Mesodermal cell (in vitro differentiated cells): Measurements from ENCODE around the gene ETS1.

ENCODE experiments used
- H3K27ac ChIP-seq: 2 replicates; pipeline ENCODE4 v1.7.0; 2013; ENCODE audit warnings: mild to moderate bottlenecking, low read depth, low read length, moderate library complexity; ENCODE audit not compliant: severe bottlenecking
- H3K36me3 ChIP-seq: 2 replicates; pipeline ENCODE4 v1.7.1; 2013; ENCODE audit warnings: mild to moderate bottlenecking, low read length, moderate library complexity; ENCODE audit not compliant: control insufficient read depth, insufficient read depth
- H3K4me1 ChIP-seq: one replicate; pipeline ENCODE4 v1.7.1; 2013; ENCODE audit warnings: mild to moderate bottlenecking, low read length; ENCODE audit not compliant: insufficient read depth, control insufficient read depth, poor library complexity, severe bottlenecking
- H3K4me3 ChIP-seq: 2 replicates; pipeline ENCODE4 v1.7.0; 2013; ENCODE audit warnings: low read length, control low read depth, mild to moderate bottlenecking; ENCODE audit not compliant: insufficient read depth, poor library complexity, severe bottlenecking; ENCODE audit errors: extremely low read depth
- H3K9me3 ChIP-seq: 2 replicates; pipeline ENCODE4 v1.7.1; 2013; ENCODE audit warnings: mild to moderate bottlenecking, low read length, moderate library complexity; ENCODE audit not compliant: control insufficient read depth
- WGBS, 2 experiments: methylation state at CpG; one replicate each; pipeline ENCODE4 v1.1.5; 2013; ENCODE audit warnings: missing lambda C conversion rate in 2 of 2; ENCODE audit not compliant: insufficient coverage in 2 of 2; 5-methylcytosine and 5-hydroxymethylcytosine counted together

ETS1 gene

DNA sequence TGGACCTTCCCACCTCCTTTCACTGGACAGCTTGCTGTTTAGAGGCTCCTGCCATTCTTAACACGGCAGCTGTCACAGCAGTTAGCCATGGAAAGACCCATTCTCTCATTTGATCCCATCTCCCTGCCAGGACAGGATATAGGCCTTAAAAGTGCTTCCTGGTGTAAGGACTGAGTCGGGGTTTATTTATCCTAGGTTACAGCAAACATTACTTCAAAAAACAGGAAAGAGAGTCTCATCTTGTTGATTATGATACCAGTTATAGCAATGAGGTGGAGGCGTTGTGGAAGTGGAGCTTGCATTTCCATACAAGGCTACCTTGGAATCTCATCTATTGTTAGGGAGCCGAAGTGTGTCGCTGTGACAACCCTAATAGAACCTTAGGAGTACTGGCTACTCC, 17.4 kb upstream of the ETS1 start:
- 59 to 83% methylated on average over 2 of the region's 5 CpGs for WGBS, 2 experiments
- Histone ChIP-seq H3K9me3 (no peaks in the 10 kb centered on the region), H3K4me1 (peaks cover 10% of the 10 kb centered on the region), H3K27ac (peak overlapping the region; percentile 26), H3K4me3 (no peak overlapping the region), H3K36me3 (no peaks in the 10 kb centered on the region)

DNA sequence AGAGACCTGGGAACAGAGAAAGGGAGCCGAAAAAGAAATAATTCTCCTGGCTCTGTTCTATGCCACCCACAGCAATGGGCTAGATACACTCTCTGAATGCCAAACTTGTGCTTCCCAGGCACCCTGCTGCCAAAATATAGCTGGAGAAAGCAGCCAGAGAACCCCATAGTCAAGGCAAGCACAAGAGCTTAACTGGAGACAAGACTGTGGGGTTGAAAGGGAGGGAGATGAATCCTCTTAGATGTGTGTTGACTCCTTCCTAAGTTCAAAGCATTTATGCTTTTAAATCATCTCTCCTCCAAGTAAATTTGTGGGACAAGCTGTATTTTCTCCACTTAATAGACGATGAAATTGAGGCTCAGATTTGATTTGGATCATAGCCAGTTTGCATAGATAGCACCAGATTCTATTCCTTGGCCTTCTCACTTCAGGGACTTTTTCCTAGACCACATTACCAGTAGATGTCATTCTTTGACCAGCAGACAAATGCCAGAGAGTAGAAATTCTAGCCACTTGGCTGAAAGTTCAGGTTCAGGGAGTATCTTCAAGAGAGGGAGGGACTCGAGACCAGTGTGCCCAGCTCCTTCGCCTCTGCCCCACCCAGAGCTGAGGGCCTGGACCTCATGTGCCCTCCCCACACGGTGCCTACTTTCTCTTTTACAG, 16.5 kb upstream of the ETS1 start:
- 87 to 92% methylated on average over 3 to 5 of the region's 5 CpGs for WGBS, 2 experiments
- Histone ChIP-seq H3K36me3 (no peaks in the 10 kb centered on the region), H3K4me1 (peaks cover 8% of the 10 kb centered on the region), H3K9me3 (no peaks in the 10 kb centered on the region), H3K27ac (no peak overlapping the region), H3K4me3 (no peak overlapping the region)

DNA sequence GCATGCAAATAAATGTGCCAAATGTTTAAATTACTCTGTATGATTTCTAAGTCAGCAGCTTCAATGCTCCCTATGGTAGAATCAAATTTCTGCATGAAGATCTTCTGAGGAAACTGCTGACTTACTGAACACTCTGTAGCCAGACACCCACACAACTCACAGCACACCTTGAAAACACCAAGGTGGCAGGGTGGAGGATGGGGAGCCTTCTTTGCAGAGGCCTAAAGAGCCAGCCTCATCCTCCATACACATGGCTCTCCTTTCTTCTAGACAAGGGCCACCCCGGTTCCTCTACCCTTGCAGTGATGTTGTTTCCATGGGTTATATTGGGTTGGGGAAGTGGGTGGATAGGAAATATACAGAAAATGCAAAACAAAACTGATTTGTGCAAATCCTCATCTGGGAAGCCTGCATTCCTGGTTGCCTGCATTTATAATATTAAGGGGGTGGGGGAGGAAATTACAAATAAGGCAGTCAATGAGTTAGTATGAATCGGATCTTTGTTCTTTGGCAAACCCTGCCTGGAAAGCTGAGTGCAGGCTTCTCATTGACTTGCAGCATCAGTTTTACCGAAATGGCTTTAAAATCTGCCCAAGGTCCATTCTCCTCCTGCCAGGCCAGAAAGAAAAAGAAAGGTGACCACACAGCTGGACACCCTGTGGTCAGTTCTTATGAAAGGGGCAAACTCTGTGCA, 15.8 kb upstream of the ETS1 start:
- Histone ChIP-seq H3K4me1 (peaks cover 8% of the 10 kb centered on the region), H3K9me3 (no peaks in the 10 kb centered on the region), H3K4me3 (no peak overlapping the region), H3K36me3 (no peaks in the 10 kb centered on the region), H3K27ac (no peak overlapping the region)
- 91 to 100% methylated on average over 1 to 2 of the region's 3 CpGs for WGBS, 2 experiments

DNA sequence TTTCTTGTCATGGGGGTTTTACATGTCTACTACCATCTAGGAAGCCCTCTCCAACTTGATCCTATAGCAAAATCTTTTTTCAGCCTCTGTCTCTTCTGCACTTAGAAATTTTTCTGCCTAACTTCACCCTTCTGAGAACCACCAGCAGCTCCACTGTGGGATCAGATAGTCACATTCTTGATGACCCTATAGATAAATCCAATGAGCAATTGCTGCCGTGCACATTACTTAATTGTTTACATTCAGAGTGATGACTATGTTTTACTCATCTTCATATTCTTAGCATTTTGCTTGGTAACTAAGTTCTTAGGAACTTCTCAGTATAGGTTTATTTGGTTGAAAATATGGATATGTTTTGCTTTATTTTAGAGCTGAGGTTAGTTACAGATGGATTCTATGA, 12.4 kb upstream of the ETS1 start:
- no peaks in the 10 kb centered on the region for H3K9me3 ChIP-seq
- H3K4me1 ChIP-seq = peaks cover 13% of the 10 kb centered on the region
- no CpG with 5 or more reads among the region's 1 CpG for WGBS, 2 experiments
- H3K36me3 ChIP-seq = no peaks in the 10 kb centered on the region
- no peak overlapping the region for H3K4me3 ChIP-seq
- H3K27ac ChIP-seq = no peak overlapping the region

DNA sequence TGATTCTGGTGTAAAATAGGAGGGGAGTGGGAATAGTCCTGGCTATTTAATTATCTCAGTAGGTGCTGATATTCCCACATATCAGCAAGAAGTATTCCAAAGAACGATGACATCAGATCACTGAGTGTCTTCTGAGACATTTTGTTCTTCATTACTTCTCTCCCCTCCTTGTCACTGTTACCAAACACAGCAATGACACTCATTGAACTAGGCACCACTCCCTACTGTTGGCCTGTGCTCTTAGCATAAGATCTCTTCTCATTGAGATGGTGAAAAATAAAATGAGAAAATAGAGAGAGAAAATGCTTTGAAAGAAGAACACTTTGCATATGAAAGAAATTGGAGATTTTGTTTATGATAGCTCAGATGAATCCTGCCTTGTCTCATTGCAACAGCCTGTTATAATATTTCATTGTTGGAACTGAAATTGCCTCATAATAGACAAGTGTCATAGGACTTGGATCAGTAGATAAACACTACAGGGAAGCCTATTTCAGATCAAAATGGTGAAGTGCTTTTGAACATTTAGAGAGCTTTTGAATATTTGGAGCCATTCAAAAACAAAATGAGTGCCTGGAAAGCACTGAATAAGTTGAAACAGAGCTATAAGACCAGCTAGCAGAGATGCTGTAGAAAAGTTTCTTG, 11.3 kb upstream of the ETS1 start:
- H3K4me3 ChIP-seq = no peak overlapping the region
- peaks cover 3% of the 10 kb centered on the region for H3K9me3 ChIP-seq
- peaks cover 12% of the 10 kb centered on the region for H3K4me1 ChIP-seq
- H3K36me3 ChIP-seq = no peaks in the 10 kb centered on the region
- no peak overlapping the region for H3K27ac ChIP-seq
- WGBS, 2 experiments = 88 to 100% methylated on average over 1 of the region's 1 CpG

DNA sequence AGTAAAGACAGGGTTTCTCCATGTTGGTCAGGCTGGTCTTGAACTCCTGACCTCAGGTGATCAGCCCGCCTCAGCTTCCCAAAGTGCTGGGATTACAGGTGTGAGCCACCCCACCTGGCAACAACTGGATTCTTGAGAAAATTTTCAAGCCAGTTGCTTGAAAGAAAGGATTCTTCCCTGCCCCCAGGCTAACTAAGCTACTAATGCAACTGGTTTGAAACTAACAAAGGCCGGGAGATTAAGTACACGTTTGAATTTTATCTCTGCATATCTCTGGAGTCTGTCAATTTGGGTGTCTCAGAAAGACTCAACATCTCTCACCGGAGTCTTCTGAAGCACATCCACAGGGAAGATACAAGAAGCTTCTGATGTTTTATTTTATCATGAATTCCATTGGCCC, 10.7 kb upstream of the ETS1 start:
- H3K27ac ChIP-seq = no peak overlapping the region
- no peaks in the 10 kb centered on the region for H3K36me3 ChIP-seq
- peaks cover 3% of the 10 kb centered on the region for H3K9me3 ChIP-seq
- H3K4me1 ChIP-seq = peaks cover 17% of the 10 kb centered on the region
- WGBS, 2 experiments = 72 to 78% methylated on average over 4 of the region's 4 CpGs
- H3K4me3 ChIP-seq = no peak overlapping the region

DNA sequence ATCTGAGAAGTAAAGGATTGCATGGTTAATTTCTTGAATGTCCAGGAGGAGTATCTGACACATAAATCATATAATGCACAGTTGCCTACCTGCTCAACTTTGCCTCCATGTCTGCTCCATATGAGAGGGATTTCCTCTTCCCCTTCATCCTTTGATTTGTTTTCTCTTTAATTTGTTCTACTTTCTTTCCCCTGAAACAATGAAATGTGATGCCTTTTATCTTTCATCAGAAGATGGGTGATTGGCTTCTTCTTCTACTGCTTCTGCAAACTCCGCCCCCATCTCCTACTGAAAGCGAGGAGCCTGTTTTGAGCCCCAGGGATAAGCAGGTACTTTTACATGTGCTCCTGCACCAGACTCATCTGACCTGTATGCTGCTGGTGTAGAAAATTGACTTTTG, 9.9 kb upstream of the ETS1 start:
- H3K36me3 ChIP-seq = no peaks in the 10 kb centered on the region
- H3K27ac ChIP-seq = no peak overlapping the region
- H3K4me1 ChIP-seq = peaks cover 23% of the 10 kb centered on the region
- no peak overlapping the region for H3K4me3 ChIP-seq
- 100% methylated on average over 1 of the region's 2 CpGs; no CpG with 5 or more reads in 1 of the 2 experiments for WGBS, 2 experiments
- peaks cover 3% of the 10 kb centered on the region for H3K9me3 ChIP-seq

DNA sequence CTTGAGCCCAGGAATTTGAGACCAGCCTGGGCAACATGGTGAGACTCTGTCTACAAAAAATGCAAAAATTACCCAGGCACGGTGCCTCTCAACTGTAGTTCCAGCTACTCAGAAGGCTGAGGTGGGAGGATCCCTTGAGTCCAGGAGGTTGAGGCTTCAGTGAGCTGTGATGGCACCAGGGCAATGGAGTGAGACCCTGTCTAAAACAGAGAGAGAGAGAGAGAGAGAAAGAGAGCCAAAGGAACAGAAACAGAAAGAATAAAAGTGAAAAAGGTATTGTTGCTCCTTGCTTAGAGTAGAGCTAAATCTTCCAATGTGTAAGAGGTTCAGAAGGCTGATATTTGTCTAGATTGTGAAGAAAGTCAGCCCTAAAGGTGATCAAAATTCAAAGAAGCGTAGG, 8.9 kb upstream of the ETS1 start:
- Histone ChIP-seq H3K27ac (no peak overlapping the region), H3K36me3 (no peaks in the 10 kb centered on the region), H3K4me1 (peaks cover 23% of the 10 kb centered on the region), H3K4me3 (no peak overlapping the region), H3K9me3 (peaks cover 3% of the 10 kb centered on the region)
- 69 to 78% methylated on average over 1 of the region's 2 CpGs for WGBS, 2 experiments

DNA sequence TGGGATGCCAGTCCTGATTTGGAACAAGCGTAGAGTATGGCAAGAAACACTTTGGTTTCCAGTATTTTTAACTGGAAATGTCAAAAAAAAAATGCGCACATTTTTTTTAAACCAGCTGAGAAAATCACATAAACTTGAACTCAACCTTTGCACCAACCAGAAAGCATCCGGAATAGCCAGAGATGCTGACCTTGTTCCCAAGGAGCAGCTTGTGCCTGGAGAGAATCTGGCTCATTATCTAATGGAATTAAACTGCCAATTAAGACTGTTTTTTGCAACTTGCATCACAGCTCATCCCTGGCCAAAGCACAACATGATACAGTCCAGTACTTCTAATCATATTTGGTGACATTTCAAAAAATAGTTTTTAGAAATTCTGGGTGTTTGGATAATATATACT, 8.4 kb upstream of the ETS1 start:
- H3K36me3 ChIP-seq = no peaks in the 10 kb centered on the region
- H3K9me3 ChIP-seq = peaks cover 3% of the 10 kb centered on the region
- 100% methylated on average over 2 of the region's 3 CpGs for WGBS, 2 experiments
- H3K4me3 ChIP-seq = no peak overlapping the region
- peaks cover 23% of the 10 kb centered on the region for H3K4me1 ChIP-seq
- no peak overlapping the region for H3K27ac ChIP-seq

DNA sequence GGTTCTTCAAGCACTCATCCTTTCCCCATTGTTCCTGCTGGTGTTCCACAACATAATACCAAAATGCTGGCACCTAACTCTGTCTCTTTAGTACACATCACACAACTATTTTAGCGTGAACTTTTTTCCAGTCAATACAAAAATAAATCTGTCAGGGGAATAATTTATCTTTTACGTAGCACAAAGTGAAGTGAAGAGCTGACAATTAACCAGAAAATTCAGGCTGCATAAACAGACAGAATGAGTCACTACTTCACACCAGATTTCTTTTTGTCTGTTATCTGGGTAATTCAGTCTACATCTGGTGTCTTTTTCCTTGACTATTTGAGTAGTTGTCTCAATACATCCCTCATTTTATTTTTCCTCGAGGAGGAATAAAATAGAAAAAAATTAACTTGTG, 7.9 kb upstream of the ETS1 start:
- H3K9me3 ChIP-seq = peaks cover 3% of the 10 kb centered on the region
- WGBS, 2 experiments = no CpG with 5 or more reads among the region's 3 CpGs
- no peak overlapping the region for H3K4me3 ChIP-seq
- H3K27ac ChIP-seq = no peak overlapping the region
- H3K36me3 ChIP-seq = no peaks in the 10 kb centered on the region
- H3K4me1 ChIP-seq = peaks cover 23% of the 10 kb centered on the region

DNA sequence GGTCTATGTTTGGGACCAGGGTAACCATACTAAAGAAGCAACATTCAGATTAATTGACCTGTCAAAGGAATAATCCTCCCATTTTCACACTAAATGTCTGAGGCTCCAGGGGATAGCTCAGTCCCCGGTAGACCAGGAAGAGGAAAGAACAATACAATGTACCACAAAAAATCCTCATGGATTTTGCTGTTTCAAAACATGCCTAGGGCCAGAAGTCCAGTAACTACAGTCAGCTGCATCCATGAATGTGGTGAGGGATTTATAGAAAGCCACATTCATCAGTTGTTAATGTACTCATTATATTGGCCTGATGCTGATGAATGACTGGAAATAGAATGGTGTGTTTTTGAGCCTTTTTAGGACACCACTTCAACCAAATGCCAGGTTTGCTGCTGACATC, 6.9 kb upstream of the ETS1 start:
- 83 to 100% methylated on average over 1 of the region's 1 CpG for WGBS, 2 experiments
- H3K36me3 ChIP-seq = no peaks in the 10 kb centered on the region
- peaks cover 3% of the 10 kb centered on the region for H3K9me3 ChIP-seq
- H3K27ac ChIP-seq = no peak overlapping the region
- H3K4me3 ChIP-seq = no peak overlapping the region
- H3K4me1 ChIP-seq = peaks cover 23% of the 10 kb centered on the region
